Keratinocyte (primary cell): ENCODE measurements around the gene MAVS. TPM values are rescaled to one million over a fixed set of nuclear protein-coding genes. Genes with fewer than 3 reads are reported as not detected.

Experiments used
- DNase-seq: peaks from one replicate; pipeline ENCODE4 v3.0.0-alpha.2; 2011; ENCODE audit warnings: low read depth, missing footprints, low spot score
- FAIRE-seq: peaks from 2 replicates; lab custom pipeline; 2011; peaks lifted over from hg19 to GRCh38; lab: Jason Lieb, UNC
- H2AFZ ChIP-seq: 2 replicates; pipeline ENCODE4 v1.6.0; 2012; ENCODE audit warnings: low read length, control low read depth, inconsistent platforms; ENCODE audit not compliant: control insufficient read depth
- H3K27ac ChIP-seq: 2 replicates; pipeline ENCODE4 v1.5.1; 2011; ENCODE audit warnings: low read length; ENCODE audit not compliant: control insufficient read depth, insufficient read depth
- H3K27me3 ChIP-seq: 3 replicates; pipeline ENCODE4 v1.6.0; 2011; ENCODE audit warnings: low read length; ENCODE audit not compliant: control insufficient read depth, insufficient read depth; ENCODE audit errors: extremely low read depth
- H3K36me3 ChIP-seq, 2 experiments: 2 replicates in 1 of 2; 3 replicates in 1 of 2; pipeline ENCODE4 v1.5.1; 2011; ENCODE audit warnings: low read length in 2 of 2, mild to moderate bottlenecking in 1 of 2; ENCODE audit not compliant: control insufficient read depth in 2 of 2, insufficient read depth in 2 of 2; ENCODE audit errors: extremely low read depth in 1 of 2
- H3K4me1 ChIP-seq: 3 replicates; pipeline ENCODE4 v1.5.1; 2011; ENCODE audit warnings: low read length; ENCODE audit not compliant: control insufficient read depth, insufficient read depth; ENCODE audit errors: extremely low read depth
- H3K4me2 ChIP-seq: 3 replicates; pipeline ENCODE4 v1.6.0; 2011; ENCODE audit warnings: low read depth, low read length; ENCODE audit not compliant: control insufficient read depth, insufficient read depth; ENCODE audit errors: extremely low read depth
- H3K4me3 ChIP-seq, 3 experiments: fragments of 200-600 bp in 1 of 3; sonication (generic) in 1 of 3; 2 replicates in 2 of 3; 3 replicates in 1 of 3; pipeline ENCODE4 v1.5.1; 2011 to 2016; ENCODE audit warnings: low read length in 3 of 3, mild to moderate bottlenecking in 3 of 3, control low read depth in 2 of 3, inconsistent platforms in 1 of 3, low read depth in 1 of 3, mixed read lengths in 1 of 3, mixed run types in 1 of 3, moderate library complexity in 1 of 3; ENCODE audit not compliant: control insufficient read depth in 2 of 3, insufficient read depth in 2 of 3; ENCODE audit errors: extremely low read depth in 1 of 3
- H3K79me2 ChIP-seq: 2 replicates; pipeline ENCODE4 v1.6.0; 2012; ENCODE audit warnings: low read length; ENCODE audit not compliant: control insufficient read depth, insufficient read depth
- H3K9ac ChIP-seq: 3 replicates; pipeline ENCODE4 v1.6.0; 2011; ENCODE audit warnings: low read length; ENCODE audit not compliant: control insufficient read depth, insufficient read depth; ENCODE audit errors: extremely low read depth
- H3K9me1 ChIP-seq: 3 replicates; pipeline ENCODE4 v1.6.0; 2011; ENCODE audit warnings: low read length; ENCODE audit not compliant: control insufficient read depth, insufficient read depth; ENCODE audit errors: extremely low read depth
- H3K9me3 ChIP-seq: 2 replicates; pipeline ENCODE4 v1.5.1; 2012; ENCODE audit warnings: low read depth, low read length; ENCODE audit not compliant: control insufficient read depth
- H4K20me1 ChIP-seq: 3 replicates; pipeline ENCODE4 v1.6.0; 2011; ENCODE audit warnings: low read length; ENCODE audit not compliant: control insufficient read depth, insufficient read depth; ENCODE audit errors: extremely low read depth
- EZH2 ChIP-seq: IDR thresholded peaks from one replicate; pipeline ENCODE4 v1.6.1; 2012; ENCODE audit warnings: inconsistent platforms, mild to moderate bottlenecking, low read length, moderate library complexity
- dilution Hi-C: fragments of 300-500 bp; cut with MboI; formaldehyde crosslinking; loops from one replicate; pipeline ENCODE4 v1.7.0; 2020; ENCODE audit warnings: low sequenced_read_pairs; ENCODE audit not compliant: extremely low pct_ligation_motif_present
- polyA plus RNA-seq, 5 experiments: library from polyadenylated mRNA; depleted of rRNA in 3 of 5; stranded (reverse) in 3 of 5; stranded (forward) in 1 of 5; unstranded in 1 of 5; fragments of >200 nt; gene quantifications; 1 replicate in 1 of 5; 2 replicates in 3 of 5; 3 replicates in 1 of 5; pipeline versions ENCODE4 v1.2.1 to v1.2.3, GENCODE V29; 2011 to 2012; ENCODE audit warnings: missing spikeins in 2 of 5, low read depth in 1 of 5, low replicate concordance in 1 of 5
- TF ChIP-seq, protein P1 (sequence below), 3 experiments: IDR thresholded peaks in 1 of 3; conservative IDR thresholded peaks in 1 of 3; optimal IDR thresholded peaks in 1 of 3; 2 replicates in 2 of 3; 3 replicates in 1 of 3; pipeline versions ENCODE3 to v1.5.1; 2011; ENCODE audit warnings: low read length in 3 of 3, mild to moderate bottlenecking in 3 of 3, moderate library complexity in 2 of 3, control low read depth in 1 of 3, inconsistent platforms in 1 of 3; ENCODE audit not compliant: insufficient read depth in 2 of 3; ENCODE audit errors: extremely low read depth in 1 of 3

The MAVS gene
- polyA plus RNA-seq, 1 donor (not counting 4 experiments of a cell fraction or from before 2014, with no cell fraction given), result 15.1 TPM

DNA sequence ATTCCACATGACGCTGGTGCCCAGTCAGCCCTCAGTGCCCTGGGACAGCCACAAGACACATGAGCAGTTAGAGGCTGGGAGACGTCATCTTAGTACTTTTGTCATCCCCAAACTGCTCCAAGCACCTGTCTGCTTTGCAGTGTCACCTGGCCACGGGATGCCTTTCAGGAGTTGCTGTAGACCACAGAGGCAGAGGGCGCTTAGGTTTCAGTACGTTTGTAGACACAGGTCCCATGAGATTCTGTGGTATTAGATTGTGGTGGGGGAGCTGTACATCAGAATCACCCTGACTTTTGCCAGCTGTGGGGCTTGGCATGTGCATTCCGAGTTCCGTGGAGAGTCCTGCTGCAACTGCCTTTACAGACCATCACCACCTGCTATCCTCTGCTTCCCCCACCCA, 16.7 kb downstream of the MAVS start:
- peaks cover 38 to 49% of the 10 kb centered on the region in 2 experiments for H3K36me3 ChIP-seq
- H3K79me2 ChIP-seq, result no peaks in the 10 kb centered on the region
- no peaks in the 10 kb centered on the region for H3K27me3 ChIP-seq
- no peak overlapping the region for H2AFZ ChIP-seq
- FAIRE-seq, result no peak
- DNase-seq, result no peak
- no peak overlapping the region for H3K27ac ChIP-seq
- no peaks in the 10 kb centered on the region for H3K9me1 ChIP-seq
- no peak for TF ChIP-seq EZH2
- no peak overlapping the region for H3K4me3 ChIP-seq
- no peaks in the 10 kb centered on the region for H3K9me3 ChIP-seq
- H3K9ac ChIP-seq, result no peak overlapping the region
- H3K4me2 ChIP-seq, result no peak overlapping the region
- dilution Hi-C loops, result no loop called here
- H3K4me1 ChIP-seq, result no peaks in the 10 kb centered on the region
- H4K20me1 ChIP-seq, result no peaks in the 10 kb centered on the region

DNA sequence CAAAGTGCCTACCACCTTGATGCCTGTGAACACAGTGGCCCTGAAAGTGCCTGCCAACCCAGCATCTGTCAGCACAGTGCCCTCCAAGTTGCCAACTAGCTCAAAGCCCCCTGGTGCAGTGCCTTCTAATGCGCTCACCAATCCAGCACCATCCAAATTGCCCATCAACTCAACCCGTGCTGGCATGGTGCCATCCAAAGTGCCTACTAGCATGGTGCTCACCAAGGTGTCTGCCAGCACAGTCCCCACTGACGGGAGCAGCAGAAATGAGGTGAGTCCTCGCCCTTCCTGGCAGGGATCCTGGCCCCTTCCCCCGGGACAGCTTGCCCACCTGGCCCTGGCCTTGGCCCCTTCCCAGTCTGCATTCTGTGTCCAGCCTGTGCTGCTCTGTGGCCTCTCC, 17.9 kb downstream of the MAVS start:
- H3K9me3 ChIP-seq, result no peaks in the 10 kb centered on the region
- H3K9ac ChIP-seq, result no peak overlapping the region
- H3K4me1 ChIP-seq, result no peaks in the 10 kb centered on the region
- no peaks in the 10 kb centered on the region for H3K9me1 ChIP-seq
- TF ChIP-seq, protein P1, sequence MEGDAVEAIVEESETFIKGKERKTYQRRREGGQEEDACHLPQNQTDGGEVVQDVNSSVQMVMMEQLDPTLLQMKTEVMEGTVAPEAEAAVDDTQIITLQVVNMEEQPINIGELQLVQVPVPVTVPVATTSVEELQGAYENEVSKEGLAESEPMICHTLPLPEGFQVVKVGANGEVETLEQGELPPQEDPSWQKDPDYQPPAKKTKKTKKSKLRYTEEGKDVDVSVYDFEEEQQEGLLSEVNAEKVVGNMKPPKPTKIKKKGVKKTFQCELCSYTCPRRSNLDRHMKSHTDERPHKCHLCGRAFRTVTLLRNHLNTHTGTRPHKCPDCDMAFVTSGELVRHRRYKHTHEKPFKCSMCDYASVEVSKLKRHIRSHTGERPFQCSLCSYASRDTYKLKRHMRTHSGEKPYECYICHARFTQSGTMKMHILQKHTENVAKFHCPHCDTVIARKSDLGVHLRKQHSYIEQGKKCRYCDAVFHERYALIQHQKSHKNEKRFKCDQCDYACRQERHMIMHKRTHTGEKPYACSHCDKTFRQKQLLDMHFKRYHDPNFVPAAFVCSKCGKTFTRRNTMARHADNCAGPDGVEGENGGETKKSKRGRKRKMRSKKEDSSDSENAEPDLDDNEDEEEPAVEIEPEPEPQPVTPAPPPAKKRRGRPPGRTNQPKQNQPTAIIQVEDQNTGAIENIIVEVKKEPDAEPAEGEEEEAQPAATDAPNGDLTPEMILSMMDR (optimal IDR thresholded peaks at IDR 0.05 in 1 of 3, IDR thresholded peaks at IDR 0.05 in 1 of 3, conservative IDR thresholded peaks at IDR 0.05 in 1 of 3; ENCODE audit: extremely low read depth in 1 of 3, insufficient read depth in 2 of 3, low read length in 3 of 3), result no peak
- TF ChIP-seq EZH2, result no peak
- H3K79me2 ChIP-seq, result no peaks in the 10 kb centered on the region
- H3K36me3 ChIP-seq, result peaks cover 38 to 45% of the 10 kb centered on the region in 2 experiments
- dilution Hi-C loops, result no loop called here
- H3K27me3 ChIP-seq, result no peaks in the 10 kb centered on the region
- H3K27ac ChIP-seq, result no peak overlapping the region
- no peak overlapping the region for H2AFZ ChIP-seq
- DNase-seq (no peak), FAIRE-seq (no peak)
- no peaks in the 10 kb centered on the region for H4K20me1 ChIP-seq
- no peak overlapping the region for H3K4me2 ChIP-seq
- H3K4me3 ChIP-seq, result no peak overlapping the region
